ENCODE data around the gene OAS3.

- TF ChIP-seq POLR2A (IDR thresholded peaks at IDR 0.05), result no peak
- TF ChIP-seq, protein P1, sequence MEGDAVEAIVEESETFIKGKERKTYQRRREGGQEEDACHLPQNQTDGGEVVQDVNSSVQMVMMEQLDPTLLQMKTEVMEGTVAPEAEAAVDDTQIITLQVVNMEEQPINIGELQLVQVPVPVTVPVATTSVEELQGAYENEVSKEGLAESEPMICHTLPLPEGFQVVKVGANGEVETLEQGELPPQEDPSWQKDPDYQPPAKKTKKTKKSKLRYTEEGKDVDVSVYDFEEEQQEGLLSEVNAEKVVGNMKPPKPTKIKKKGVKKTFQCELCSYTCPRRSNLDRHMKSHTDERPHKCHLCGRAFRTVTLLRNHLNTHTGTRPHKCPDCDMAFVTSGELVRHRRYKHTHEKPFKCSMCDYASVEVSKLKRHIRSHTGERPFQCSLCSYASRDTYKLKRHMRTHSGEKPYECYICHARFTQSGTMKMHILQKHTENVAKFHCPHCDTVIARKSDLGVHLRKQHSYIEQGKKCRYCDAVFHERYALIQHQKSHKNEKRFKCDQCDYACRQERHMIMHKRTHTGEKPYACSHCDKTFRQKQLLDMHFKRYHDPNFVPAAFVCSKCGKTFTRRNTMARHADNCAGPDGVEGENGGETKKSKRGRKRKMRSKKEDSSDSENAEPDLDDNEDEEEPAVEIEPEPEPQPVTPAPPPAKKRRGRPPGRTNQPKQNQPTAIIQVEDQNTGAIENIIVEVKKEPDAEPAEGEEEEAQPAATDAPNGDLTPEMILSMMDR (IDR thresholded peaks at IDR 0.05 in 8 of 11, conservative IDR thresholded peaks at IDR 0.05 in 3 of 11), result no peak
These were observed 35.6 kb downstream of the OAS3 start for GRCh38 chr12:112973818-112974231.

Data from spleen (tissue), 7 donors.